GM12874 (cell line): ENCODE results near the gene LIPC.

Experiments
- TF ChIP-seq, protein P1 (sequence below): IDR thresholded peaks from 2 replicates; pipeline ENCODE4 v1.5.1; 2011; ENCODE audit warnings: low read depth, mild to moderate bottlenecking, control low read depth, low read length, moderate library complexity; ENCODE audit not compliant: insufficient read depth

LIPC gene

DNA sequence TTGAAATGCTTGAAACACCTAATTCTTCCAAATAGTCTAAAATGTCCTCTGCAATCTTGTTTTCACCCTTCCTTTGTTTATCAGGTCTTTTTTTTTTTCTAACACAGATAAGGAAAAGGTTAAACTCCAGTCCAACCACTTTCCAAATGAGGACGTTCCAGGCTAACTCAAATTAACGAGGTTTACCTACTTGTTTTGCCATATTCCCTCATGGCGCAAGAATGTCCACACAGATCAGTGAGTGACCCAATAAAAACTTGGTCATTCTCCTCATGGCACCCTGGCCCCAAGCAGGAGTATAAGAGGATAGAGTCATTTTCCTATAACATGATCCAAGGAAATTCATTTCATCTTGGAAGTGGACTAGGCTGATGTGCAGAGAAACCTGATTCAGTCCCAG lies 6.6 kb upstream of the LIPC start:
- TF ChIP-seq, protein P1, sequence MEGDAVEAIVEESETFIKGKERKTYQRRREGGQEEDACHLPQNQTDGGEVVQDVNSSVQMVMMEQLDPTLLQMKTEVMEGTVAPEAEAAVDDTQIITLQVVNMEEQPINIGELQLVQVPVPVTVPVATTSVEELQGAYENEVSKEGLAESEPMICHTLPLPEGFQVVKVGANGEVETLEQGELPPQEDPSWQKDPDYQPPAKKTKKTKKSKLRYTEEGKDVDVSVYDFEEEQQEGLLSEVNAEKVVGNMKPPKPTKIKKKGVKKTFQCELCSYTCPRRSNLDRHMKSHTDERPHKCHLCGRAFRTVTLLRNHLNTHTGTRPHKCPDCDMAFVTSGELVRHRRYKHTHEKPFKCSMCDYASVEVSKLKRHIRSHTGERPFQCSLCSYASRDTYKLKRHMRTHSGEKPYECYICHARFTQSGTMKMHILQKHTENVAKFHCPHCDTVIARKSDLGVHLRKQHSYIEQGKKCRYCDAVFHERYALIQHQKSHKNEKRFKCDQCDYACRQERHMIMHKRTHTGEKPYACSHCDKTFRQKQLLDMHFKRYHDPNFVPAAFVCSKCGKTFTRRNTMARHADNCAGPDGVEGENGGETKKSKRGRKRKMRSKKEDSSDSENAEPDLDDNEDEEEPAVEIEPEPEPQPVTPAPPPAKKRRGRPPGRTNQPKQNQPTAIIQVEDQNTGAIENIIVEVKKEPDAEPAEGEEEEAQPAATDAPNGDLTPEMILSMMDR: no peak

DNA sequence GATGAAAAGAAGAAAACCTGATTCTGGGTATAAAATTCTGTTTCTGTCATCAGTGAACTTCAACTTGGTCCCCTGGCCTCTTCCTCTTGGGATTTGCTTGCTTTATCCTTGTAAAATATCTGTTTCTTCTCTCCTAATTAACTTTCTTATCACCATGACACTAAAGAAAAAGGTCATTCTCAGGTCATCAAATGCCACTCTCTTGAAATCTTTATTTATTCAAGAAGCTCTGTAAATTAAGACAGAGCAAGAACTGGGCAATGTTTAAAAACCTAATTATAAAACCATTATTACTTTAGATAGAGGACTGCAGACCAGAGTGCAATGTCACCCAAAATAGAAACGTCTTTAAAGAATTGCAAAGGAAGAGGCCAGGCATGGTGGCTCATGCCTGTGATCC lies 6.0 kb upstream of the LIPC start:
- TF ChIP-seq, protein P1: no peak

DNA sequence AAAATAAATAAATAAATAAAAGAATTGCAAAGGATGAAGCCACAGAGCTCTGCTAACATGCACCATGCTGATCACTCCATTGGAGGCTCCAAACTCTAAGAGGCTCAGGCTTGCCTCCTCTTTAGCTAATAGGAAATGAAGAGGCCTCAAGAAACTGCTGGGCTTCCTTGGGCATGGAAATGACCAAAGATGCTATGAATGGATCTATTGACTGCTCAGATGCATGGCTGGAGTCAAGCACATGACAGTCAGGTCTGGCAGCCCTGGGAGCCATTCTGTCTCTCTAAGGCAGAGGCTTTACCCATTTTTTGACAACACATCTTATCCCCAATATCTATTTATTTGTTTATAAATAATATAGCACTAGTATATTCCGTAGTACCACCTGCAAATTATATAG lies 5.3 kb upstream of the LIPC start:
- TF ChIP-seq, protein P1: no peak

DNA sequence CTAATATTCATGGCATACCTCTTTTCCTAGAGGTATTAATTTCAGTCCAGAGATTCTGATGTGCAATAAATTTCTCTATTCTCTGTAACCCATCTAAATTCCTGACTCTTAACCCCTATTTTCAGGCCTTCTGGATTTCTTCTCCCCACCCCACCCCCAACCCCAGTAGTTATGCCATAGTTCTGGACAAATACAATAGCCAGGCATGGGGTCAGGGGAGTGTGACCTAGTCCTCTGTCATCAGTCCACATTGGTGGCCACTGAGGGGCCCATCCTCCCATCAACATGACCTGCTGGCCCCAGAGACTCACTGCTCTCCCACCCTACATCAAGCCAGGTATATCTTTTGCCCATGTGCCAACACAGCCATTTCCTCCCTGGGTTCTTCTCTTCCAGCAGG lies 3.8 kb upstream of the LIPC start:
- TF ChIP-seq, protein P1: no peak

DNA sequence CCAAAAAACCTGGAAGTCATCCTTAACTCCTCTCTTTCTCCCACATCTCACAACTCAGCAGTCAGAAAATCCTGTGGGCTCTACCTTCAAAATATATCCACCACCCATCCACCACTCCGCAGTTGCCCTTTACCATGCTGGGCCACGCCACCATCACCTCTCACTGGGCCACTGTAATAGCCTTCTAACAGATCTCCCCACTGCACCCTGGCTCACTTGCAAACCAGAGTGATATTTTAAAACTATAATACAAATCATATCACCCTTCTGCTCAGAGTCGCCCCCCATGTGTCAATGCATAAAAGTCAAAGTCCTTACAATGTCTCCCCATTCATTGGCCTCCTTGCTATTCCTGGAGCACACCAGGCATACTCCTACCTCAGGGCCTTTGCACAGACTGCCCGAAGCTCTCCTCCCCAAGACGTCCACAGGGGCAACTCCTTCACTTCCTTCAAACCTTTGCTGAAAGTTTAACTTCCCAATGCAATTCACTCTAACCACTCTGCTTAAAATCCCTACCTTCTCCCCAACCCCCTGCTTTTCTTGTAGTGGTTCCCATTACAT lies 1.5 kb upstream of the LIPC start:
- TF ChIP-seq, protein P1: no peak

DNA sequence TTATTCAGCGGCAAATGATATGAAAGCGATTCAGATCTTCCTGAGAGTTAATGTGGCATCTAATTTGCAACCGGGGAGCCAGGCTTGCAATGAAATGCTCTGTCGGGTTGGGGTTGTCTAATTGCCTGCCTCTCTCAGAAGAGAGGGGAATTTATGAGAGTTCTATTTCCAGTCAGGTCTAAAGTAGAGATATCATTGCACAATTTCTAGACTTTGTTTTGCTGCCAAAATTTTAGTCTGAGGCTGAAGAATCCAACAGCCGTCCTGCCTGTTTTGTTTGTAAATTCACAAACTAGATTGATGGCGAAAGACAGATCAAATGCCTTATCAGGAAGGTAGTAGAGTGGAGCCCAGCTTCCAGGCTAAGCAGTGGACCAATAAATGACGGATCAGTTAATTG lies 610 bp downstream of the LIPC start:
- TF ChIP-seq, protein P1: no peak

DNA sequence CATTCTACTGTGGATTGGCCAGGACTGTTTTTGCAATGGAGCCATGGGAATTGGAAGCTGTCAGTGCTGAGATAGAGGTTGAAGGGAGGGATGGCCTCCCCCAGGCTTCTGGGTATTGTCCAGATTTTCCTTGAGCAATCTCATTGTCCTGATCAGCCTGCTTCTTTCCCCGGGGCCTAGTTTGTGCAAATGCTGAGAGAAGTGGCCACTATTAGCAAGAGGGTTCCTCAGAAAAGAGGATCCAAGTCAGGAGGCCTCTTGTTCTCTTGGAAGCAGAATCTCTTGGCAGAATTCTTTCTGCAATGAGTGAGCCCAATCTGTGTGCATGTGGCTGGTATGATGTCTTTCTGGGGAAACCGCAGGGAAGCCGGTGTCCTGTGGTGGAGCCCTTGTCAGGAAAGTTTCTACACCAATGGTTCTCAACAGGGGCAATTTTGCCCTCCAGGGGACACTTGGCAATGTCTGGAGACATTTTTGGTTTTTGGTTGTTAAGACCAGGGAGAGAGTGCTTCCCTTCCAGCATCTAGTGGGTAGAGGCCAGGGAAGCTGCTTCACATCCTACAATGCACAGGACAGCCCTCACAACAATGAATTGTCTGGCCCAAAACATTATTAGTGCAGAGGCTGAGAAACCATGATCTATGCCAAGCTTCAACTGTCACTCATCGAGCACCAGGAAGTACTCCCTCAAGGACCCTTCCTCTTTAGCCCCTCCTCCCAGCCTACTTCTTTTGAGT lies 2.0 kb downstream of the LIPC start:
- TF ChIP-seq, protein P1: no peak
